Measurements from ENCODE around the gene CACNG4. TPM values are rescaled to one million over a fixed set of nuclear protein-coding genes. Genes with fewer than 3 reads are reported as not detected.

CACNG4 gene
- total RNA-seq, 2 experiments from 2014 or later: not detected

DNA sequence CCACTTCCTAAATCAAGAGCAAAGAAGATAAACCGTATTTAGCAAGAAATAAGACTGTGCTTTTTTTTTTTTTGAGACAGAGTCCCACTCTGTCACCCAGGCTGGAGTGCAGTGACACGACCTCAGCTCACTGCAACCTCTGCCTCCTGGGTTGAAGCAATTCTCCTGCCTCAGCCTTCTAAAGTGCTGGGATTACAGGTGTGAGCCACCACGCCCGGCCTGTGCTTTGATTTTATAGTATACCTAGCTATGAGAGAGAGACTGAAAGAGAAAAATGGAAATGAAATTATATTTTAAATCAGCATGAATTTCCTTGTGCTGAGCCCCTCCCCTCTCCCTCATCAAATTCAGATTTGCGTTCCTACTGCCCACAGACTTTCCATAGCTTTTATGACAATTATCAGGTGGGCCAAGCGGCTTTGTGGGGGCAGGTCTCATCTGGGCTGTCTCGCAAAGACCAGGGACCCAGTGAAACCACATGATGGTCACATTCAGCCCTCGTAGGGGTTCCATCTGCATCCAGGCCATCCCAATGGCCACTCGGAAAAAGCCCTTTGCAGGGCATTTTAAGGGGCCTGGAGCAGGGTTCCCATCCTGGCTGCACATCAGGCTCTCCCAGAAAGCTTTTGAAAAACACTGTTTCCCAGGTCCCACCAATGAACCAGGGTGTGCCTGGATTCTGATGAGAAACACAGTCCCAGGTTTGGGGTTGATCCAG is 88.4 kb downstream of the CACNG4 start:
- Mint-ChIP-seq H3K4me1 (no peaks in the 10 kb centered on the region), H3K4me3 (no peak overlapping the region), H3K36me3 (ENCODE audit: low read depth) (peaks cover 5% of the 10 kb centered on the region), H3K27ac (no peak overlapping the region), H3K27me3 (no peaks in the 10 kb centered on the region), H3K9me3 (ENCODE audit: low read depth) (peaks cover 15% of the 10 kb centered on the region)
- ChIA-PET POLR2A (no interaction called here), CTCF (interaction anchor here (0.6 to 0.8 kb wide), 3 partner anchors 20 to 177 kb away, joined by 3 read pairs; no protein-coding TSS in a partner anchor)
- ATAC-seq: no peak
- DNase-seq: no peak
- intact Hi-C loops (cut with DNase I, micrococcal nuclease): no loop called here

- intact Hi-C loops (cut with DNase I, micrococcal nuclease): no loop called here
- Mint-ChIP-seq H3K27ac (no peak overlapping the region), H3K36me3 (ENCODE audit: low read depth) (peaks cover 4% of the 10 kb centered on the region), H3K4me1 (no peaks in the 10 kb centered on the region), H3K27me3 (no peaks in the 10 kb centered on the region), H3K9me3 (ENCODE audit: low read depth) (peaks cover 12% of the 10 kb centered on the region), H3K4me3 (no peak overlapping the region)
- DNase-seq (no peak), ATAC-seq (no peak)
- POLR2A ChIA-PET: no interaction called here
- CTCF ChIA-PET: interaction anchor here (0.6 to 0.7 kb wide), 2 partner anchors 21 to 178 kb away, joined by 3 read pairs; no protein-coding TSS in a partner anchor
These were observed 89.0 kb downstream of the CACNG4 start for GRCh38 chr17:67053438-67054000.

GRCh38 chr17:67054011-67054591 is 89.6 kb downstream of the CACNG4 start:
- no peak overlapping the region for H3K27ac Mint-ChIP-seq
- no peak overlapping the region for H3K4me3 Mint-ChIP-seq
- DNase-seq: no peak
- POLR2A ChIA-PET: no interaction called here
- H3K9me3 Mint-ChIP-seq (ENCODE audit: low read depth): peaks cover 6% of the 10 kb centered on the region
- no peak for ATAC-seq
- CTCF ChIA-PET: no interaction called here
- intact Hi-C loops (cut with DNase I, micrococcal nuclease): no loop called here
- no peaks in the 10 kb centered on the region for H3K36me3 Mint-ChIP-seq (ENCODE audit: low read depth)
- H3K4me1 Mint-ChIP-seq: no peaks in the 10 kb centered on the region
- no peaks in the 10 kb centered on the region for H3K27me3 Mint-ChIP-seq

DNA sequence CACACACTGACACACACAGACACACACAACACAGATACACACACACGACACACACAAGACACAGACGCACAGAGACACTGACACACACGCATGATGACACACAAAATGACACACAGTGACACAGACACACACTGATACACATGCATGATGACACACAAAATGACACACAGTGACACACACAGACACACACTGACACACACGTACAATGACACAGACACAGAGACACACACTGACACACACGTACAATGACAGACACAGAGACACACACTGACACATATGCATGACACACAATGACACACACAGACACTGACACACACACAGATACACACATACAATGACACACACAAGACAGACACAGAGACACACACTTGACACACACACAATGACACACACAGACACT is 90.1 kb downstream of the CACNG4 start:
- Mint-ChIP-seq H3K4me3 (no peak overlapping the region), H3K27ac (no peak overlapping the region), H3K36me3 (ENCODE audit: low read depth) (no peaks in the 10 kb centered on the region), H3K4me1 (no peaks in the 10 kb centered on the region), H3K9me3 (ENCODE audit: low read depth) (peaks cover under 1% of the 10 kb centered on the region), H3K27me3 (no peaks in the 10 kb centered on the region)
- ATAC-seq: no peak
- CTCF ChIA-PET: no interaction called here
- intact Hi-C loops (cut with DNase I, micrococcal nuclease): no loop called here
- POLR2A ChIA-PET: no interaction called here
- DNase-seq: no peak

GRCh38 chr17:67055041-67055443 is 90.5 kb downstream of the CACNG4 start:
- no peak for DNase-seq
- ATAC-seq: no peak
- H3K4me1 Mint-ChIP-seq: no peaks in the 10 kb centered on the region
- H3K27ac Mint-ChIP-seq: no peak overlapping the region
- H3K9me3 Mint-ChIP-seq (ENCODE audit: low read depth): no peaks in the 10 kb centered on the region
- intact Hi-C loops (cut with DNase I, micrococcal nuclease): no loop called here
- ChIA-PET CTCF (no interaction called here), POLR2A (no interaction called here)
- no peaks in the 10 kb centered on the region for H3K36me3 Mint-ChIP-seq (ENCODE audit: low read depth)
- no peak overlapping the region for H3K4me3 Mint-ChIP-seq
- H3K27me3 Mint-ChIP-seq: no peaks in the 10 kb centered on the region

DNA sequence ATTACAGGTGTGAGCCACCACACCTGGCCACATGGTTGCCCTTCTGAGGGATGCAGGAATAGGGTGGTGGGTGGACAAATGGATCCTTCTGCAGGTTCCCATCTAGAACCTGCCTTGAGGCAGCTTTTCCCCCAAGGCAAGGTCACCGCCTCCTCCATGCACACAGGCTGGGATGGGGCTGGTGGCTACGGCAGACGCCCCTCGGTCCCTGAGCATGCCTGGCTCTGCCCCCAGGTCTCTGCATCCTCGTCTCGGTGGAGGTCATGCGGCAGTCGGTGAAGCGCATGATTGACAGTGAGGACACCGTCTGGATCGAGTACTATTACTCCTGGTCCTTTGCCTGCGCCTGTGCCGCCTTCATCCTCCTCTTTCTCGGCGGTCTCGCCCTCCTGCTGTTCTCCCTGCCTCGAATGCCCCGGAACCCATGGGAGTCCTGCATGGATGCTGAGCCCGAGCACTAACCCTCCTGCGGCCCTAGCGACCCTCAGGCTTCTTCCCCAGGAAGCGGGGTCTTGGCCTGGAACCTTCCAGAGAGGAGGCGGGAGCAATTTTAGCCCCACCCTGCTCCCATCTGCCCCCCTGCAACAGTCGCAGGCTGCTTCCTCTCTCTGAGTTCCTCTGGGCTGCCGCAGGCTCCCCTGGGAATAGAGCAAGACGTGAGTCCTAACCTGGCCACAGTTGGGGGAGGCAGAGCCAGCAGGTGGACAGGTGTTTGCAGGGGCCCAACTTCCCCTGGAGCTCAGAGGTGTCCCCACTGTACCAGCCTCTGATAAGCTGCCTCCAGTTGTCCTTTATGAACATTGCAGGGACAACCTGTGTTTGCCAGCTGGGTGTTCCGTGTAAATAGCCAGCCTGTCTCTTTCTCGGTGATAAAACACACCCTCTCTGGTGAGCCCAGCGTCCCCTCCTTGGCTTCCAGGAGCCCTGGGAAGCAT is 91.6 kb downstream of the CACNG4 start:
- H3K36me3 Mint-ChIP-seq (ENCODE audit: low read depth): peaks cover 4% of the 10 kb centered on the region
- no peaks in the 10 kb centered on the region for H3K9me3 Mint-ChIP-seq (ENCODE audit: low read depth)
- no peak overlapping the region for H3K27ac Mint-ChIP-seq
- ATAC-seq (no peak), DNase-seq (no peak)
- ChIA-PET CTCF (interaction anchor here (0.6 kb wide), 1 partner anchor 59 kb away, joined by 3 read pairs; no protein-coding TSS in a partner anchor), POLR2A (no interaction called here)
- H3K27me3 Mint-ChIP-seq: no peaks in the 10 kb centered on the region
- H3K4me3 Mint-ChIP-seq: no peak overlapping the region
- intact Hi-C loops (cut with DNase I, micrococcal nuclease): no loop called here
- no peaks in the 10 kb centered on the region for H3K4me1 Mint-ChIP-seq

GRCh38 chr17:67056746-67057490 is 92.4 kb downstream of the CACNG4 start:
- H3K4me3 Mint-ChIP-seq: no peak overlapping the region
- H3K9me3 Mint-ChIP-seq (ENCODE audit: low read depth): no peaks in the 10 kb centered on the region
- peaks cover 4% of the 10 kb centered on the region for H3K36me3 Mint-ChIP-seq (ENCODE audit: low read depth)
- CTCF ChIA-PET: interaction anchor here (0.6 kb wide), 1 partner anchor 60 kb away, joined by 3 read pairs; no protein-coding TSS in a partner anchor
- DNase-seq: no peak
- no peak overlapping the region for H3K27ac Mint-ChIP-seq
- ATAC-seq: no peak
- intact Hi-C loops (cut with DNase I, micrococcal nuclease): no loop called here
- H3K27me3 Mint-ChIP-seq: no peaks in the 10 kb centered on the region
- no peaks in the 10 kb centered on the region for H3K4me1 Mint-ChIP-seq
- POLR2A ChIA-PET: no interaction called here

DNA sequence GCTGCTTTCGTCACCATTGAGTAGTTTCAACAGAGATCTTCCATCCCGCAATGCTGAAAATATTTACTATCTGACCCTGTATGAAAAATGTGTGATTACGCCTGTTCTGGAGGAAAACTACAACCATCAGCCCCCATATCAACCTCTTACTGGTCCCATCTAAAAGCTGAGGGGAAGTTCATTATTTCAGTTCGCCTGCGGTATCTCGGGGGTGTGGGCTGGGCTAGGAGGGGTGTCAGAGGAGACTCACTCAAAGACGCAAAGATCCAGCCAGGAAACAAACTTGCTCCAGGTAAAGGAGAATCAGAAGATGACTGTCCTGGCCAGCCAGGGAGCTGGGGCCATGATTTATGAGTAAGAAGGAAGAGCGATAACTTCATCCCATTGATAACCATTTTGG is 93.5 kb downstream of the CACNG4 start:
- ChIA-PET POLR2A (no interaction called here), CTCF (no interaction called here)
- H3K36me3 Mint-ChIP-seq (ENCODE audit: low read depth): peaks cover 4% of the 10 kb centered on the region
- H3K9me3 Mint-ChIP-seq (ENCODE audit: low read depth): no peaks in the 10 kb centered on the region
- no peaks in the 10 kb centered on the region for H3K27me3 Mint-ChIP-seq
- DNase-seq (no peak), ATAC-seq (no peak)
- no peaks in the 10 kb centered on the region for H3K4me1 Mint-ChIP-seq
- intact Hi-C loops (cut with DNase I, micrococcal nuclease): no loop called here
- no peak overlapping the region for H3K4me3 Mint-ChIP-seq
- no peak overlapping the region for H3K27ac Mint-ChIP-seq

GRCh38 chr17:67059372-67059771 is 94.9 kb downstream of the CACNG4 start:
- Mint-ChIP-seq H3K4me3 (no peak overlapping the region), H3K4me1 (no peaks in the 10 kb centered on the region), H3K27me3 (no peaks in the 10 kb centered on the region), H3K36me3 (ENCODE audit: low read depth) (peaks cover 4% of the 10 kb centered on the region), H3K9me3 (ENCODE audit: low read depth) (no peaks in the 10 kb centered on the region), H3K27ac (no peak overlapping the region)
- ATAC-seq (no peak), DNase-seq (no peak)
- POLR2A ChIA-PET: no interaction called here
- intact Hi-C loops (cut with DNase I, micrococcal nuclease): no loop called here
- CTCF ChIA-PET: no interaction called here

DNA sequence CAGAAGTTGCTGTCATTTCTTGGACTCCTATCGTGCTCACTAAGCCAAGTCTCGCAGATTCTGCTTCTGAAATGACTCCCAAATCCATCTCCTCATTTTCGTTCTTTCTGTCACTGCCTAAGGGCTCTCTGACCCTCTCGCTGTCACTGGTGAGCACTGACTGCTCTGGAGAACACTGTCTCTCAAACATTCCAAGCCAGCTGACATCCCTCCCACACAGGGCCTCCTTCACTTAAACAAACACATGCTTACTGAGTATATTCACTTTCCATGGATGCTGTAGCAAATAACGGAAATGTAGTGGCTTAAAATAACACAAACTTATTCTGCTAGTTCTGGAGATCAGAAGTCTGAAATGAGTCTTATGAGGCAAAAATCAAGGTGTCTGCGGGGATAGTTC is 98.6 kb downstream of the CACNG4 start:
- no peak overlapping the region for H3K27ac Mint-ChIP-seq
- POLR2A ChIA-PET: no interaction called here

DNA sequence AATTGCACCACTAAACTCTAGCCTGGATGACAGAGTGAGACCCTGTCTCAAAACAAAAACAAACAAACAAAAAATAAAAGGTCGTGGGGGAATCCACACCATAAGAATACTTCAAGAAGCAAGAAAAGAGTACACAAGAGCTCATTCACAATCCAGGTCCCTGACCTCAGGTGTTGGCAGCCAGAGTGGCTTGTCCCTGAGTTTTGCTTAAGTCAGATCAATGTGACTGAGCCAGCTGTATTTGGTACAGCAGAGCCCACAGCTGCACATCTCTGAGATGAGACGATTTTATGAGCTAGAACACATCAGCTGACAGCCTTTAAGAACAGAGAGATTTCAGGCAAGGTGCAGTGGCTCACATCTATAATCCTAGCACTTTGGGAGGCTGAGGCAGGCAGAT is 102.2 kb downstream of the CACNG4 start:
- ChIA-PET CTCF (no interaction called here), POLR2A (no interaction called here)
- intact Hi-C loops (cut with DNase I, micrococcal nuclease): no loop called here
- Mint-ChIP-seq H3K4me1 (no peaks in the 10 kb centered on the region), H3K4me3 (no peak overlapping the region), H3K9me3 (ENCODE audit: low read depth) (no peaks in the 10 kb centered on the region), H3K27me3 (no peaks in the 10 kb centered on the region), H3K36me3 (ENCODE audit: low read depth) (peaks cover 5% of the 10 kb centered on the region), H3K27ac (no peak overlapping the region)
- no peak for DNase-seq
- no peak for ATAC-seq

More for the DNA sequence above, 98.6 kb downstream of the CACNG4 start:
- Mint-ChIP-seq H3K9me3 (ENCODE audit: low read depth) (no peaks in the 10 kb centered on the region), H3K36me3 (ENCODE audit: low read depth) (peaks cover 4% of the 10 kb centered on the region), H3K4me1 (no peaks in the 10 kb centered on the region), H3K27me3 (no peaks in the 10 kb centered on the region), H3K4me3 (no peak overlapping the region)
- intact Hi-C loops (cut with DNase I, micrococcal nuclease): no loop called here
- ATAC-seq (no peak), DNase-seq (no peak)
- CTCF ChIA-PET: no interaction called here

Data from activated CD4-positive, alpha-beta T cell treated with anti-CD3 and anti-CD28 coated beads for 36 hours (primary cell).